HL-60 (cell line): ENCODE data around the gene LARGE2.

Experiments used
- GABPA ChIP-seq: IDR thresholded peaks from 2 replicates; pipeline ENCODE4 v1.6.1; 2012; ENCODE audit warnings: low read depth
- POLR2AphosphoS5 ChIP-seq: IDR thresholded peaks from 2 replicates; pipeline ENCODE4 v1.6.1; 2012; ENCODE audit warnings: low read depth
- TF ChIP-seq, protein P1 (sequence below): IDR thresholded peaks from one replicate; pipeline ENCODE4 v1.5.1; 2011; ENCODE audit warnings: low read length, control low read depth, inconsistent platforms; ENCODE audit not compliant: insufficient read depth

- TF ChIP-seq, protein P1, sequence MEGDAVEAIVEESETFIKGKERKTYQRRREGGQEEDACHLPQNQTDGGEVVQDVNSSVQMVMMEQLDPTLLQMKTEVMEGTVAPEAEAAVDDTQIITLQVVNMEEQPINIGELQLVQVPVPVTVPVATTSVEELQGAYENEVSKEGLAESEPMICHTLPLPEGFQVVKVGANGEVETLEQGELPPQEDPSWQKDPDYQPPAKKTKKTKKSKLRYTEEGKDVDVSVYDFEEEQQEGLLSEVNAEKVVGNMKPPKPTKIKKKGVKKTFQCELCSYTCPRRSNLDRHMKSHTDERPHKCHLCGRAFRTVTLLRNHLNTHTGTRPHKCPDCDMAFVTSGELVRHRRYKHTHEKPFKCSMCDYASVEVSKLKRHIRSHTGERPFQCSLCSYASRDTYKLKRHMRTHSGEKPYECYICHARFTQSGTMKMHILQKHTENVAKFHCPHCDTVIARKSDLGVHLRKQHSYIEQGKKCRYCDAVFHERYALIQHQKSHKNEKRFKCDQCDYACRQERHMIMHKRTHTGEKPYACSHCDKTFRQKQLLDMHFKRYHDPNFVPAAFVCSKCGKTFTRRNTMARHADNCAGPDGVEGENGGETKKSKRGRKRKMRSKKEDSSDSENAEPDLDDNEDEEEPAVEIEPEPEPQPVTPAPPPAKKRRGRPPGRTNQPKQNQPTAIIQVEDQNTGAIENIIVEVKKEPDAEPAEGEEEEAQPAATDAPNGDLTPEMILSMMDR, result no peak
- no peak for TF ChIP-seq GABPA
- TF ChIP-seq POLR2AphosphoS5, result no peak
Observed at GRCh38 chr11:45949992-45950407, 27.5 kb downstream of the LARGE2 start.
